HG02642 (cell line): ENCODE measurements around the gene ATP12A.

Experiments
- ATAC-seq: cut with Tn5 transposase; IDR thresholded peaks from one replicate; pipeline ENCODE4 v1.9.1; 2021; ENCODE audit warnings: mild to moderate bottlenecking; ENCODE audit not compliant: unreplicated experiment, poor library complexity

ATP12A gene

DNA sequence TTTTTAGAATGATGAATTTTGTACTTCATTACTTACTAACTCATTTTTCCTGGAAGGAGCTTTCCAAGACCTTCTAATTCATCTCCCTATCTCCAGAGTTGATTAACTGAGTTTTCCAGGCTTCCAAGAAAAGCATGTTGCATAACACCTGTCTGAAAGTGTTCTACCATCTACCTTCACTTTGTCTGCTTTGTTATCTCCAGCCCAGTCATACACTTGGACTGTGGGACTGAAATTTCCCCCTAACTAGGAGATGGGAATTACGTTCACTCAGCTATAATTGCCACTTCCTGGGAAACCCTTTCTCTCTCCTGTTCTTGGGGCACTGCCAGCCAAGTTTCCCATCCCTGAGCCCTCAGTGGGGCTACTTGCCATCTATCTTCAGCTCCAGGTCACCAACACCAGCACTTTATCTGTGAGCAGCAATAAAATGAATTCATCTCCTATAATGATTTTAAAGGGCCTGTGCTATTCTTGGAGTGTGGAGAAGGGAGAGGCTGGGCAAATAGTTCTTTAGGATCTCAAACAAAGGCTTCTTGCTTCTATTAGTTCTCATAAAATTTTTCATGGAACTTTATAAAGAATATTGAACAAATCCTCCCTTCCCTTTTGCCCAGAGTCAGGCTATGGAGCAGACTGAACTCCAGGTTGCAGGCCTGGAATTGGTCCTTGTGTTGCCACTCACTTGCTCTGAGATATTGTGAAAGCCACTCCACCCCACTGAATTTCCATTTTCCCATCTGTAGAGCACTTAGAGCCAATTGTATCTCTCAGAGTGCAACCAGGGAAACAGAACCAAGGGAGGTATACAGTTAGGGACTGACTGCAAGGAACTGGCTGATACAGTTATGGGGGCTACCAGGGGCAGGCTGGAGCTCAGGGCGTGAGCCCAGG lies 17.8 kb upstream of the ATP12A start:
- no peak for ATAC-seq

DNA sequence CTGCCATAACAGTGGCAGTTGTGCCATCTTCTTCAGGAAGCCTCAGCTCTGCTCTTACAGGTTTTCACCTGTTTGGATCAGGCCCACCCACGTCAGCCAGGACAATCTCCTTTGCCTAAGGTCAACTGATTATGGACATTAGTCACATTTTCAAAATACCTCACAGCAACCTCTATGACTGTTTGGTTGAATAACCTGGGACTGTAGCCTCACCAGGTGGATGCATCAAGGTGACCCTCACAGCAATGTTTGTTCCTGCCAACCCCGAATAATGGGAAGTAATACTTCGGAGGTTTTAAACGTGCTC lies 17.2 kb upstream of the ATP12A start:
- no peak for ATAC-seq

DNA sequence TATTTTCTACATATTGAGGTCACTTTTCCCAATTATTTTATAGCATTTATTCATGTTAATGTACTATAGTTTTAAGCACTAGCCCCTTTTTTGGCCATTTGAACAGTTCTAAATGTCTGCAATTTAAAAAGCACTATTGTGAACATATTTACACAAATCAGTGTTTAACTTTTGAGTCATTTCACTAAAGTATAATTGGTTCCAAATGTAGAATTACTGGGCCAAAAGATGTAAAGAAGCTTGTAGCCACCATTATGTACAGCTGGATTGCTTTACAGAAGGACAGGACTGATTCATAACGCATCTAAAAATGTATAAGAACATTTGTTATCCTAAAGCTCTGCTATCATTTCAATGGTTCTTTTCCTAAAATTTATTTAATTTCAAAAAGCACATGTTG lies 16.6 kb upstream of the ATP12A start:
- ATAC-seq, result no peak

DNA sequence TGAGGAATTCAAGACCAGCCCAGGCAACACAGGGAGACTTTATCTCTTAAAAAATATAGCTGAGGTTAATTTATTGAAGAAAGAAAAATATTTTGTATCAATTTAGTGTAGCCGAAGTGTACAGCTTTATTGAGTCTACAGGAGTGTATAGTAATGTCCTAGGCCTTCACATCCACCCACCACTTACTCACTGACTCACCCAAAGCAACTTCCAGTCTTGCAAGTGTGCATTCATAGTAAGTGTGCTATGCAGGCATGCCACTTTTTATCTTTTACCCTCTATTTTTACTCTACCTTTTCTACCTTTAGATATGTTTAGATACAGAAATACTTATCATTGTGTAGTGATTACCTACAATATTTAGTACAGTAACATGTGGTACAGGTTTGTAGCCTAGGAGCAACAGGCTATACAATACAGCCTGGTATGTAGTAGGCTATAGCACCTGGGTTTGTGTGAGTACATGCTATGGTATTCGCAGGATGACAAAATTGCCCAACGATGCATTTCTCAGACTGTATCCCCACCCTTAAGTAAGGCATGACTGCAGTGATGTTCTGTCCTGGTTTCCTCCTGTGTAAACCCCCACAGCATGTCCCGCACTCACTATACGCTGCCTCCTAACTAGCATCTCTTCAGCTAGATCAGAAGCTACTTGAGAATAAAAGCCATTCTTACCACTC lies 15.3 kb upstream of the ATP12A start:
- ATAC-seq, result no peak

DNA sequence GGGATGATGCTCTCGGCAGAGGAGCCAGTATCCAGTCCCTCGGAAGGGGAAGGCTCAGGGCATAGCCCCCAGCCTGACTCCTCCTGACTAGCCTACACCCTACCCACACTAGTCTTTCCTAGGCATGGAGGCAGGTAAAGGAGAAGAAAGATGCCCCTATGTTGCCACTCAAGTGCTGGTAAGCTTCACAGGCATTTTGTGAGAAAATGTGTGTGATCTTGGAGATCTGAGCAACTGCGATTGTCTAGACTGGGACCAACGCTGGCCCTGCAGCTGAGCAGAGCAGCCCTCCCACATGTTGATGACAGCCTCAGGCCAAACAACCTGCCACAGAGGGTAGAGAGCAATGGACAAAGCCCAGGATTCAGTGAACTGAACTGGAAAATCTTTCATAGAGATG lies 11.7 kb upstream of the ATP12A start:
- ATAC-seq, result no peak

DNA sequence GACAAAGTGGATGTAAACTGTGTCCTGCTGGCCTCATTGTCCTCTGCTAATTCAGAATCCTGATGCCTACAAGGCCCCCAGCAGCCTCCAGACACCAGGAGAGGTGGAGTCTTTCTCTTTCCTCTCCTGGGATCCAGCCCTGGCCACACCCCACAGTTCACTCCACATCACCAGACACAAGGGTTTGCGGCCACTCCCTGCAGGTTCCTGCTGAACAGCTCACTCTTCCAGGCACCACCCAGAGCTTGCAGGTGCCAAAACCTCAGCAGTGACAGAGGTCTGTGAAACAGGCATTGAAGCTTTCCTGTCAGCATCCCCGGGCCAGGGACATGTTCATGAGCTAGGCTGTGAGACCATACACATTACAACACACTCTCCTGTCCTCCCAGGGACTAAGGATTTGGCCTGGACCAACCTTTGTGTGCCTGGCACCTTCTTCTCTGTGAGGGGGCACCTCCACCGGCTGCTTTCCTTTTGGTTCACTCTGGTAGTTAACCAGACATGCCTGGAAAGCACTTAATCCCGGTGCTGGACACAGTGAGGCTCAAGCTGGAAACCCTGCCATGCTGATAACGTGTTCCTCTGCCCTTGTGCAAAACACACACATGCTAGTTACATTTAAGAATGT lies 11.1 kb upstream of the ATP12A start:
- no peak for ATAC-seq

DNA sequence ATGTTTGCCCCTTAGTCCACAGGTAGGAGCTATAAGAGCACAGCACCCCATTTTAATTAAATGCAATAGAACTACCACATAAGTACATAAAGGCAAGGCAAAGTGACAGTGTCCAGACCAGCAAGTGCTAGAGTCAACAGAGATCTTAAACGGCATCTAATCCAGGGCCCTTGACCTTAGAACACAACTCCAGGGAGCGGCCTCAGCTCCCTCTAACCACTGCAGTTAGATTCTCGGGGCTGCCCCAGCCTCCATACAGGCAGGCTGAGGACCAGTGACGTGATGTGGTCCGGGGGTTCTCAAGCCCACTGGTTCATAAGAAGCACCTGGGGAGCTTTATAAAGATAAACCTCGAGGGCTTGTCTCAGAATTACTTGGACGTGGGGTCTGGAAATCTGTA lies 10.0 kb upstream of the ATP12A start:
- no peak for ATAC-seq

DNA sequence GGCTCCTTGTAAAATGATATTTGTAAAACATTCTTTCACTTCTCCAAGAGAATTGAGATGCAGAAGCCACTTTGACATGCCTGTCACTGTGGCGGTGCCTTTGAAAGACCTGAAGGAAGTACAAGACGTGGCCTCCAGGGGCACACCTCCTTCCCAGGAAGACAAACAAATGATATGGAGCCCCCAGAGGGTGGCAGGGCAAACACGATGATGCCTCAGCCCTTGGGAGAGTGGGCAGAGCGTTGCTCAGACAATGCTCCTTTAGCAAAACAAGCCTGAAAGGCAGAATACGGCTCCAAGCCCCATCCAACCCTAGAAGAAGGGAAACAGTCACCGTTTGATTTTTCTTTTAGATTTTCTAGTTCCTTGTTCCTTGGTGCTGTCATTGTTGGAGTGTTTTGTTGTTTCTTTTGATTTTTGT lies 9.2 kb upstream of the ATP12A start:
- no peak for ATAC-seq

DNA sequence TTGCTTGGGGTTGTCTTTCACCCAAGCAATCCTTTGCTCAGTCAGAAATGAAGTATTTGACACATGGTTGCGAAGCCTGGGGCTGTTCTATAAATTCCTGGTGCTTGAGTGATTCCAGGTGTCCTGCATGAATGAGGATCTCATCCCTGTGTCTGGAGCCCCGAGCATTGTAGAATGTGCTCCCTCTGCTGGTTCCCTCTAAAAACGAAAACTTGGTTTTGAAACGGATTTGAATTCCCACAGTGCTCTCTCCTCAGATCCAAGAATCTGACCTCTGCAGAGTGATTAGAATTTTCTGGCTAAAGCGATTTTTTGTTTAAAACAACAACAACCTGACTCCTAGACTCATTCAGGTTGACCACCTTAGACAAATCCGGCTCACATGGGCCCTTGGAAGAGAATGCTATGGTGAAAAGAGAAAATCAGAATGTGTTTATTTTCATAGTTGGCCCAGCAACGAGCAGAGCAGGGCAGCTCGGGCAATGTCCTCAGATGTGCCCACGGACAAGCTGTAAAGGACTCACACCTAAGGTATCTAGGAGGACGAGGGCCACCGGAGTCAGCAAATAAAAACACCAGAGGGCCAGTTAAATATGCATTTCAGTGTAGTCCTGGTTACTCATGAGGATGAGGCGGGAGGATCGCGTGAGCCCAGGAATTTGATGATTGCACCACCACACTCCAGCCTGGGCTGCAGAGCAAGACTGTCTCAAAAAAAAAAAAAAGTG lies 8.7 kb upstream of the ATP12A start:
- ATAC-seq, result no peak

DNA sequence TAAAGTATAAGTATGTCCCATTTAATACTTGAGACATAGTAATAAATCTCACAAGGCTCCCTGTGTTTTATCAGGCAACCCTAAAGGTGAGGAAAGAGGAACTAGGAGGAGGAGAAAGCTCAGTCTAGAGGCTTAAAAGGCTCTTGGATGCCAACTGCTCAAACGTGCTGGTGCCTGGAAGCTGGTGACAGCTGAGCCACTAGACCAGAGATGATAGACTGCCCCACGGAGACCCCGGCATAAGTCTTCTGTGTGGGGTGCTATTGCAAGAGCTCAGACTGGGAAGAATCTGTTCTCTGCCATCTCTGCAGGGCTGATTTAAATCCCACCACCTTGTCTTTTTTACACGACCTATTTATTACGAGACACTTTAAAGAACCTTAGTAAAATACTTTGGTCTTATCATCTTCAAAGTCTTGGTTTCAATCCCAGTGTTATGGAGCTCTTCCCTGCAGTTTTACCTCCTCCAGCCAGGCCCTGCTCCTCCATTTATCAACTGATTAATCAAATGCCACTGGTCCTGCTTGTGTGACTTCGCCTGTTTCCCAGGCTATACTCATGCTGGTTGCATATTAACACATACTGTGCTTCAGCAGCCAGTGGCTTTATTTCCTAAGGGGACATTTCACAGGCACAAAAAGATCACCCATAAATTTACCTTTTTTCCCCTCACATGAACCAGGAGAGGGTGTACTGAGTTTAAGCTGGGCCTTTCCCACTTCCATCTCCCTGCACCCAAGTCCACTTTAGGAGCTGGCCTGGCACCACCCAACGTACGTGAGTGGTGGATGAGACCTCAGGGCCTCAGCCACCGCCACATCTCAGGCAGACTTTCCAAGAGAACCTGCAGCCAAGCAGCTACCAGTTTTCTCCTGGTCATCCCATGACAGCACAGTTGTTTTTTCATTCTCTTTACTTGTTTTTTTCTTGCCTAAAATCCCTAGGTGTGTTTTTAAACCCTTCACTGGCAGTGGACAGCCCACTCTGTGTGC lies 7.8 kb upstream of the ATP12A start:
- ATAC-seq, result no peak

DNA sequence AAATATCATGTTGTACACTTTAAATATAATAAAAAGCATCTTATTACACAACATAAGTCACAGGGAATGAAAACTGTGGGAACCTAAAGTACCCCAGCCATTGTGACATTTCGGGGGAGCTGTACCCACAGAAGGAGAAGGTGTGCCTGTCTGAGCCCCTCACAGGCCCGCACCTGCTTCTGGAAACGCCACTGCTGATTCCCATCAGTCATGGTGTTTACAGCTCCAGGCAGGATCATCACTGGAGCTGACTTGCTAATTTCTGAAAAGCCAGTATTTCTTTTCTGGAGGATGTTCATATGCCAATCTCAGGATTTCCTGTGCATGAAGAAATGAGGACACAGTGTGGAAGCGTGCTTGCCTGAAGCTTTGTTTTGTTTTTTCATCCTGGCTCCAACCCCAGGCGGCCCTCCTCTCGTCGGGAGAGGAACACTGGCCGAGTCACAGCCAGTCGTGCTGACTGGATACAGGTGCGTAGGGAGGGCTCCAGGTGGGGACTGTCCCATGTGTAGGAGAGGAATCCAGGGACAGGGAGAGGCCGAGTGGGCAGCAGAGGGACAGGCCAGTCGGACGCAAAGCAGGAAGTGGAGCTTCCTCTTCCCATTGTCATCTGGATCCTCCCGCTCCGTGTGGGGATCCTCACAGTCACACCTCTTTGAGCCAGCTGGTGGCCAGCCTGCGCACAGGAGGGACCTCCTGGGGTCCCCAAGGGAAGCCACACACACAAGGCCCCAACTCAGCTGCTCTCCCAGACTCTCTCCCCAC lies 4.2 kb upstream of the ATP12A start:
- ATAC-seq, result no peak

DNA sequence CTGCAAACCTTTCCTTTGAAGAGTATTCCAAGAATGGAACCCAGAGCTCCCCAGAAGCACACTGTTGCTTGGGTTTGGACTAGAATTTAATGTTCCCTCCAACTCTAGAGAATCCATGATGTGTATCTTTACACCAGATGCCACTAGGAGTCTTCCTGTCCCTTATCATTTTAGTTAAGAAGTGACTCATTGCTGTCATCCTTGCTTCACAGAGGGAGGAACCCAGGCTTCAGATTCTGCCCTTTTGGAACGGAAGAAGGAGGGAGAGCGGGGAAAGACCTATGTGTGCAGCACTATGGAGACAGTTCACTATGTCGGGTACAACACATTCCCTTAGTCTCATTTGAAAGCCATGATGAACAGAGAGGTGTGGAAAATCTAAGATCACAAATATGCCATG lies 2.1 kb upstream of the ATP12A start:
- no peak for ATAC-seq

DNA sequence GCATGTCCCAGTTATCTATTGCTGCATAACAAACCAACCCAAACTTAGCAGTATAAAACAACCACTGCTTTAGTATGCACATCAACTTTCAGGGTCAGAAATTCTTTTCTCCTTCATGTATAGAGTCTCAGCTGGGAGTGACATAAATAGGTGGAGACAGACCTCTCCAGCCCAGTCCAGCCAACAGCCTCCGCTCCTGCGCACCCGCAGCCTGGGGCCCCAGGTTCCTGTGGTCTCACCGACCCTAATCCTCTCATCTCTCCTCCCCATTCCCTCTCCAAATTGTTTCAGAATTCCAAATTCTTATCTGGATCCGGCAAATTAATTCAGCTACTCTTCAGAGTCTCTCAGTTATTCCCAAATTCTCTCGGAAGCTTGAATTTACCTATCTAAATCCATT lies 522 bp upstream of the ATP12A start:
- no peak for ATAC-seq

DNA sequence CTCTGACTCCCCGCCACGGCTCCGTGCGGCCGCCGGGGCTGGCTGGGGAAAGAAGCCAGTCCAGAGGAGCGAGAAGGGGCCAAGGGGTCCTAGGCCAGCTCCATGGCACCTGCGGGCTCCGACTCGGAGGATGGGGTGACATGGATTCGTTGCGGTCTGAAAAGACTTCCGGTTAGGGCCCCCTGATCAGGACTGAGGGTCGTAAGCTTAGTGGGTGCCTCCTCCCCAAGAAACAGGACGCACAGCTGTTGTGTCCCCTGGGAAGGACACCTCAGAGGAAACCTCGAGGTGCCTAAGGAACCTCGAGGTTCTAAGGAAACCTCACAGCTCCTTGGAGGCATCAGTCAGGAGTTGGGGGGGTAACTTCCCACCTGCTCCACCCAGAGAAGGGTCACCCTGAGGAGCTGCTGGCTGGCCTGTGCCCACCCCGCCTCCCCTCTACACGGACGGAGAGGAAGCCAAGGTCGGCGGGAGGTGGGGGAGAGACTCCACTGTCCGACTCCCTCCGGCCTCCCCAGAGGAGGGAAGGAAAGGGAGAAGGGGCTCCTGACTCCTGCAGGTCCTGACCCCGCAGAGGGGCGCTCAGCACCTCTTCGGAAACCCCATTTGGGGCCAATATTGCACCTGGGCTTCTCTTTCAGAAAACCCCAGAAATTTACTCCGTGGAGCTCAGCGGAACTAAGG lies 855 bp downstream of the ATP12A start:
- ATAC-seq, result no peak

DNA sequence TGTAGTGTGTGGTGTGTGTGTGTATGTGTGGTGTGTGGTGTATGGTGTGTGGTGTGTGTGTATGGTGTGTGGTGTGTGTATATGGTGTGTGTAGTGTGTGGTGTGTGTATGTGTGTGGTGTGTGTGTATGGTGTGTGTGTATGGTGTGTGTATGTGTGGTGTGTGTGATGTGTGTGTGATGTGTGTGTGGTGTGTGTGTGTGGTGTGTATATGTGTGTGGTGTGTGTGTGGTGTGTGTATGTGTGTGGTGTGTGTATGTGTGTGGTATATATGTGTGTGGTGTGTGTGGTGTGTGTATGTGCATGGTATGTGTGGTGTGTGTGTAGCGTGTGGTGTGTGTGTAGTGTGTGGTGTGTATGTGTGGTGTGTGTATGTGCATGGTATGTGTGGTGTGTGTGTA lies 1.7 kb downstream of the ATP12A start:
- no peak for ATAC-seq

DNA sequence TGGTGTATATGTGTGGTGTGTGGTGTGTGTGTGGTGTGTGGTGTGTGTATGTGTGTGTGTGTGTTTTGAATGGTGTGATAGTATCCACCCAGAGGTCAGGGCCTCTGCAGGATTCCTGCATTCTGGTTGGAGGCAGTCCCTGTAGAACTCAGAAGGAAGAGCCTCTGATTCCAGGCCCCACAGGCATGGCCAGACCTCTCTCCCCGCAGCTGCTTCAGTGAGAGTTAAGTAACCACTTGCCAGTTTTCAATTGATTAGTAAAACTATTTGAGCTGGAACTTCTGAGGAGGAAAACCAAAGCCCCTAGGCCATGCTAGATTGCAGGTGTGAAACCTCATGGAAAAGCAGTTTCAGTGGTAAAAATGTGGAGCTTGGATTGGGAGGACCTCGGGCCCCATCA lies 2.1 kb downstream of the ATP12A start:
- no peak for ATAC-seq

DNA sequence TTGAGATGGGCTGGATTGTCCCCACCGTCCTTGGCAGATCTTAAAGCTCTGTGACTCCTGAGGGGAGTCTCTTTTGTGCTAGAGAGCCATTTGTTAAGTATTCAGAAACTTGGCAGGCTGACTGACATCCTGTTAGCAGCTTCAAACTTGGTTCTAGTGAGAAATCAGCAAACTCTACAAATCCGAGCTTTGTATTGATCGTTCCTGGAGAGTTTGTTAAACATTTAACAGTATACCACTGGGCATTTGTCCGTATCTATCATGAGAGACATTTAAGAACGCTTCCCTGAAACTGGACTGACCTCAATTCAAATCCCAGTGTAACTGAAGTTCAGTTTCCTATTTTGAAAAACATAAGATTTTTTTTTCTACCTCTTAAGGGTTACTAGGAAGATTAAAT lies 3.1 kb downstream of the ATP12A start:
- ATAC-seq, result no peak

DNA sequence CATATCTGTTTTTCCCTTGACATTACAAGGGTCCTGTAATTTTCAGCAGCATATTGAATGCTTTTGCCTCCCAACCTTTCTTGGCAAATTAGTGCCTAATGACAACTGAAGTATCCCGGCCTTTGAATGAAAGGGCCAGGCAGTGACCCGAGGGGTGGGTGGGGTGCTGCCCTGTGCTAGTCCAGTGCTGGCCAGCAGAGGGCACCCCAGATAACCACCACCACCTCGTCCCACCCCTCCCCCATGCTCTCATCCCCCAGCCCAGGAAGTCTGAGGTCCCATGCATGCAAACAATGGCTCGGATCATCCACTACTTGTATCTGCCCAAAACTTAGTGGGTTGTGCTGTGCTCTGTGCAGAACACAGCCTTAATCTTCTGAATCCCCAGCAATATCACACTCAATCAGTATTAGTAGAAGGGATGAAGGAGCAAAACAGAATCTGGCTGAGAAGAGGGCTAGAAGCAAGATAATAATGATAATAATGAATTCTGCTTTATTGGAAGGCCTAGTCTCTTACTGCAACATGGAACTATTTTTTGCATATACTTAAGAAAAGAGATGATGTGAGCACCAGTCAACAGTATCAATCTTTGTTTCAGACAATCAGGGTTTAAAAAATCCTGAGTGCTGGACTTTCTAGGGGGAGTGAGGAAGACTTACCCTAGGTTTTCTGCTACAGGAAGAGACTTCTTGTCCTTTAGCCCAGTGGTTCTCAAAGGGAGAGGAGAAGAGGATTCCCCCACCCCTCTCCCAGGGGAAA lies 3.8 kb downstream of the ATP12A start:
- peak; percentile 73 for ATAC-seq
